Fibroblast of pulmonary artery (primary cell): Measurements from ENCODE around the gene CYBA.

Experiments
- DNase-seq: peaks from one replicate; pipeline ENCODE4 v3.0.0-alpha.2; 2010; ENCODE audit warnings: low read depth
- H3K4me3 ChIP-seq: replicated peaks from 2 replicates; pipeline ENCODE4 v1.5.1; 2011; ENCODE audit warnings: low read depth, mild to moderate bottlenecking, control low read depth, low read length, moderate library complexity
- CTCF ChIP-seq: IDR thresholded peaks from 2 replicates; pipeline ENCODE4 v1.5.1; 2011; ENCODE audit warnings: mild to moderate bottlenecking, control low read depth, low read length, inconsistent platforms; ENCODE audit errors: missing control alignments

CYBA gene

GRCh38 chr16:88616736-88617135 is 34.1 kb downstream of the CYBA start:
- H3K4me3 ChIP-seq: no peak overlapping the region
- TF ChIP-seq CTCF: no peak
- no peak for DNase-seq

GRCh38 chr16:88616320-88616719 is 34.5 kb downstream of the CYBA start:
- H3K4me3 ChIP-seq: no peak overlapping the region
- DNase-seq: no peak
- no peak for TF ChIP-seq CTCF

GRCh38 chr16:88614818-88615580 is 35.9 kb downstream of the CYBA start:
- no peak for DNase-seq
- H3K4me3 ChIP-seq: no peak overlapping the region
- TF ChIP-seq CTCF: no peak

- no peak for DNase-seq
- no peak for TF ChIP-seq CTCF
- H3K4me3 ChIP-seq: no peak overlapping the region
Measured at GRCh38 chr16:88613911-88614817, 36.7 kb downstream of the CYBA start.

- no peak overlapping the region for H3K4me3 ChIP-seq
- no peak for DNase-seq
- TF ChIP-seq CTCF: no peak
Measured at GRCh38 chr16:88613293-88613692, 37.6 kb downstream of the CYBA start.

- no peak overlapping the region for H3K4me3 ChIP-seq
- DNase-seq: no peak
- no peak for TF ChIP-seq CTCF
Measured at GRCh38 chr16:88610909-88611812, 39.7 kb downstream of the CYBA start.
